Activated CD8-positive, alpha-beta memory T cell treated with anti-CD3 and anti-CD28 coated beads for 4 hours (primary cell): ENCODE results near the gene BMX.

Experiments
- DNase-seq, 2 donors: peaks; one replicate each; pipeline ENCODE4 v3.0.0-alpha.2; 2020; ENCODE audit warnings: low read depth in 2 of 2

Gene BMX

DNA sequence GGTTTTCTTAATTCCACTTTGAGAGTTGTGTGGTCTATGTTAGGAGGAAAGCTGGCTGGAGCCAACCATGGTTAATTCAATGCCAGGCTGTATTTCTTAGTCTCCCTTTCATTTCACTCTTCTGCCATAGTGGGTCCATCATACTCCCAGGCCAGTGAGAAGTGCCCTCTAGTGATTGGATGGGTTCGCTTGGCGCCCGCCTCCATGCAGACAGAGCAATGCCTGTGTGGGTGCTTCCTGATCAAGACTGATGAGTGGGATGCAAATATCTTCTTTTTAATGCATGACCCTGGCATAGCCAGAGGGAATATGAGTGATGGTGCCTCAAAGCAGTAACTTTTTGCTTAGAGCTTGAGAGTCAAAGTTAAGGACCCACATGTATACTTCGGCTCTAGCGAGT lies 6.4 kb downstream of the BMX start:
- no peak for DNase-seq

DNA sequence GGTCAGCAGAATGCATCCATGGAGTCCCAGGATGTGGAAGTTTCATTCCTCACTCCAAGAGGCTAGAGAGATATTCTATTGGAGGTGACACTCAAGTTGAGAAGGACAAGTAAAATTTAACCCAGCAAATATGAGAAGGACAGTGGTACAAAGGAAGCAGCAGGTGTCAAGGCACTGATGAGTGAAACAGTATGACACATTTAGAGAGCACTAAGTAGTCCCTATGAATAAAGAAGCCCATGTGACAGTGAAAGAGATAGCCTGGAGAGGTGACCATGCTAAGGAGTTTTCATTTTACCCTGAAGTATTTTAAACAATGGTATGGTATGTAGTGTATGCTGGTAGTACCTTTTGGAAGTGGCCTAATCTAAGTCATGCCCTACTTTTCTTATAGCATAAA lies 9.2 kb downstream of the BMX start:
- no peak for DNase-seq

DNA sequence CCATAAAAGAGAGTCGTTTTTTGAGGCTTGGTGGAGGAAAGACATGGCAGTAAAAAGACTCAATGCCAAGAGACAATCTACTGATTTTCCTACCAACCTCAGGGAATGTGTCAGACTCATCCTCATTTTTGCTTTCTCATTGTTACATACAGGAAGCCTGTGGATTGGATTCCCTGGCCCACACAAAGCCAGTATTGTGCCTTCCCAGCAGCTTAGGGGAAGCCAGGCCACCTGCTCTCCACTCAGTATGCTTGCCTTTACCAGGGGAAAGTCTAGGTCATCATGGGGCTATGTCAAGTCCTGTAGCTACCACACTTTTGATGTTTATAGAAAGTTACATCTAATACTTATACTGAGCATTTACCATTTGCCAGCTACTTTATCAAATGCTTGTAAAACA lies 11.0 kb downstream of the BMX start:
- no peak for DNase-seq

DNA sequence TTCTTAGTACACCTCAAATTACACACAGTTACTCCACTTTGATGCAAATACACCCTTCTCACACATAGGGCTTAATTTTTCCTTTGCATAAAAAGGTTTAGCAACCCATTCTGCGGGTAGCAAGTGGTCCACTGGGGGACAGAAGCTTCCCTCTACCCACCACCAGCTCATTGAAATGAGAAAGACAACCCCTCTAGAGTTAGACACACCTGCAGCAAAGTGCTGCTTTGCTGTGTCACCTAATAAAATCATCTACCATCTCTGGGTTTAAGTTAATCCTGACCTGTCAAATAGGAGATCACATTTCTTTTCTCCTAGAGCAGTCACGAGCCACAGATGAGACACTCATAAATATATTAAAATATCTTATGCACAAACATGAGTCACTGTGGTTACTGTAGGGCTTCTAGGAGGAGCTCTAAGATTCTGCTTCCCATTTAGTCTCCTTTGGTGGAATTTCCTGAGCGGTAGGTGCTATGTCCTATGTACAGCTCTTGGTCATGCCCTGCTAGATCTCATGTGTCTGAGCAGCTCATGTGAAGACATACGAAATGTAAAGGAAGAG lies 11.9 kb downstream of the BMX start:
- no peak for DNase-seq

DNA sequence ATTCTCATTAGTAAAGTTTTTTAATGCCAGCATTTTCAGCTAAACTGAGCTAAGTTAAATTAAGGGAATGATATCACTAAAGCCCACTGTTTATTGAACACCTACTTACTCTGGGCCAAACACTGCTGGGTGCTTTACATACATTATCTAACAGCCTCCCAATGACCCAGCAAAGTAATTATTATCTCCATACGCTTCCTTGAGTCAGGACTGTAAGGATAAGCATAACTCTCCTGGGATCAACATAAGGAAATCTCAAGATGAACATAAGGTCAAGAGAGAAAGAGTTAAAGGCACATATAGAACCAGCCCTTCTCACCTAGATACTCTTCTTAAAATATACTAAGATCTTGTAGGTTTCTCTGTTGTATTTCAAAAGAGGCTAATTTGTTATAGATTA lies 13.7 kb downstream of the BMX start:
- DNase-seq, result no peak

DNA sequence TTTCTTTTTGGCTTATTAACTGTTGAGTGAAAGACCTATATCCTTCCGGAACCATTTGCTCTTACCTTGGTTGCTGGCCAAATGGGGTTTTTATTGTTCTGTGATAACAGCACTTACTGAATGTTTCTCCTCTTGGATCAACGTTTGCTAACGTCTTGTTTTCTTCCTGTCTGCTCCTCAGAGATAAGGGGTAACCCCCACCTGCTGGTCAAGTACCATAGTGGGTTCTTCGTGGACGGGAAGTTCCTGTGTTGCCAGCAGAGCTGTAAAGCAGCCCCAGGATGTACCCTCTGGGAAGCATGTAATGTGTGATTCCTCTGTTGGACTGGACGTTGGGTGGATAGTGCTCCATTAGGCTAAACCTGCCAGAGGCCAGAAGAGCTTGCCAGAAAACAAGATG lies 15.3 kb downstream of the BMX start:
- no peak for DNase-seq

DNA sequence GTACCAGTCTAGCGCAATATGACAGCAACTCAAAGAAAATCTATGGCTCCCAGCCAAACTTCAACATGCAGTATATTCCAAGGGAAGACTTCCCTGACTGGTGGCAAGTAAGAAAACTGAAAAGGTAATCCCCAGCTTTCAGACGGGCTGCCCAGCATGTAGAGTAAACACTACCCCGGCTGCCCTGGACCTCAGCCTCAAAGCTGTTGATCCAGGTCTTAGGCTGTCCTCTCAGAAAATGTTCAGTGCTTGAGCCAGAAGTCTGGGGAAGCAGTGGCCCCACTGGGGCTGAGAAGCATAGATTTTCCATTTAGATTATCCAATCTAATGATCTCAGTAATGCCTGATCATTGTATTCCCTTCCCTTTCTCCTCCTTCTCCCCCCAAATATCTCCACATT lies 21.9 kb downstream of the BMX start:
- DNase-seq, result no peak

DNA sequence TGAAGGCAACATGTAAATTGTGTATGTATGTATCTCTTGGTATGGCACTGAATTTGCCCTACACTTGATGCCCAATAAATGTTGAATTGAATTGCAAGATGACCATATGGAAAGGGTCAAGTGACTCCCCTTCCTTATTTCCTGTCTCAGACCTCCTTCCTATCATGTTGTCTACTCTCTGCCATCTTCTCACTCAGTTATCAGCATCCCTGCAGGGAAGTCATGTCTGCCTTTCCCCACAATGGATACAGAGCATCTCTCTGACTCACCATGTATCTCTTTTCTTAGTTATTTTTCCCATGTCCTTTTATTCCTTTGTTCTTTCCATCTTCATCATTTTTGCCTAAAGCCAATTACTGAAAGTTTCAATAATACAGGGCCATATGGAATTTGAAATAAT lies 22.5 kb downstream of the BMX start:
- DNase-seq, result no peak

DNA sequence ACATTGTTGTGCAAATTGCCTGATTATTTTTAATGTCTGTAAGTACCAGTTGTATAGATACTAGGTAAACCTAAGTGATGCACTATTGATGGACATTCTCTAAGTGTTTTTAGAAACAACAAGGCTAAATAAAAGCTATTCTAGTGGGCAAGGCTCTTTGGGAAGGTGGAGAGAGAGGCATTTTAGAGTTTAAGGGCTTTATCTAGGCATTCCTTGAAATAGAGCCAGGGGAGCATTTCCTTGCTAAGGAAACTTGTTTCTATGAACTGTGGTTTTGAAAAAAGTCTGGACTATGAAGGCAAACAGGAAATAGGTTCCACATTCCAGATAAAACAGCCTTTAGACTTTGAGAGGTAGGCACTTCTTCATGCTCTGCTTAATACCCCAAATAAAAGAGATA lies 23.8 kb downstream of the BMX start:
- DNase-seq, result no peak

DNA sequence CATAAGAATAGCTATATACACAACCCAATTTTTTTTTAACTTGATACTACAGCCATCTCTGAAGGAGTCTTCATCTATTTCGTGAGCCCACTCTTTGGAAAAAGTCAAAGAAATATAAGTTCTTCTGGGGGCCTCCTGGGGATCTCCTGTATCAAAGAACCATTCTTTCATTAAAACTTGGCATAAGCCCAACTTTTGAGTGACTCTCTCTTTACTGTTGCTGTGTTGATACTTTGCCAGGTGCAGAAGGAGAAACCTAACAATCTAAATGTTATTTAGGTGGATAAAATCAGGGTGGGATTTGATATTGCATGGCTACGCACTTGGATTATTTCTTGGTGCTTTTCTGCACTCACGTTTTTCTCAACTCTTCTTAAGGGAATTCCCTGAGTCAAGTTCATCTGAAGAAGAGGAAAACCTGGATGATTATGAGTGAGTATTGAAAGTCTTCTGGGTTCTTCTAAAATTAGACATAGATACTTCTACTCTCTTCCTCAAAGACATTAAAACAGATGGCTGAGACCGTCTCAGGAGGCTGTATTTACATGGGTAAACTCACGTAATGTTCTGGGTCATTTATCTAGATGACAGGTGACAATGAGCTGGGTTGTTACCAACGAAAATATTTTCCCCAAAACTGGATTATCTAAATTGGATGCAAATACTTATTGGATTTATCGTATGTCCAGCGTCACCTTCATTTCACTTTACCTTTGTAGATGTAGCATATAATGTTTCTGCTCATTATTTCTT lies 25.2 kb downstream of the BMX start:
- no peak for DNase-seq

DNA sequence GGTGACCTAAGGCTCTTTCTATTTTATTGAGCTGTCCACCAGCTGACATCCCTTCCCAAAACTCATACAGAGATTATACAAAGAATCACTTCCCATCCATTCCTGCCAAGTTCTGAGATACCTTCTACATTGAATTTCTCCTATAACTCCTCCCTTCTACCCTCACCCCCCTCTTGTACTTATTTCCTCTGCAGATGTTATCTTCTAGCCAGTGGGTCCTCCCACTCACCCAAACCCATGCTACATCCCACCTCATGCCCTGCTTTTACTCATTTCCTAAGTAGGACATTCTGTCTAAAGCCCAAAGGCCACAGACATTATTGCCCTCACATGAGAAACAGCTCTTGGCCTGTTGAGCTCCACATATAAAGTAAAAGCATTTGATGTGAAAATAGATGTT lies 28.6 kb downstream of the BMX start:
- DNase-seq, result no peak

DNA sequence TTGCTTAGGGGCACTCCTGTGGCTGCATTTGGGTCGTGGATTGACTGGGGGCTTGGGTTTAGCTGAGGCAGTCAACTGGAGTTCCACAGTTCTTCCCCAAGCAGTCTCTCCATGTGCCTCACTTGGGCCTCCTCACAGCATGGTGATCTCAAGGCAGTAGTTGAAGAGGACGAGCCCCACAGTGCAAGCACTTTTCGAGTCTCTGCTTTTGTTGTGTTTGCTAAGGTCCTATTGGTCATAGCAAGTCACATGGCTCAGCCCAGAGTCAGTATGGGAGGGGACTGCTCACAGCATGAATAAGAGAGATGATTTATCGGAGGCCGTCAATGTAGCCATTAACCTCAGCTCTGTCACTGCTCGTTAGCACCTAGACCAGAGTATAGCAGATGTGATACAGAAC lies 29.7 kb downstream of the BMX start:
- no peak for DNase-seq

DNA sequence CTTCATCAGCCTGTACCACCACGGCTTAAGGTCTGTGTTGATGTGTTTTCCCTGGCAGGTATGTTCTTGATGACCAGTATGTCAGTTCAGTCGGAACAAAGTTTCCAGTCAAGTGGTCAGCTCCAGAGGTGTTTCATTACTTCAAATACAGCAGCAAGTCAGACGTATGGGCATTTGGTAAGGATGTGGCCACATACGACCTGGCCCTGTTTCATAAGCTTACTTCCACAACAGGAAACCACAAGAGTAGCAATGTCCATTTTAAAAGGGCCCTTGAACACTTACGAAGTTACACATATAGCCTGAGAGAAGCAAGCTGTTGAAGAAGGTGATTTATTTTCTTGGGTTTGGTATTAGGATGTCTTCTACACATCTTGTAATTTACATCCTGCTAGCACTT lies 46.1 kb downstream of the BMX start:
- no peak for DNase-seq

DNA sequence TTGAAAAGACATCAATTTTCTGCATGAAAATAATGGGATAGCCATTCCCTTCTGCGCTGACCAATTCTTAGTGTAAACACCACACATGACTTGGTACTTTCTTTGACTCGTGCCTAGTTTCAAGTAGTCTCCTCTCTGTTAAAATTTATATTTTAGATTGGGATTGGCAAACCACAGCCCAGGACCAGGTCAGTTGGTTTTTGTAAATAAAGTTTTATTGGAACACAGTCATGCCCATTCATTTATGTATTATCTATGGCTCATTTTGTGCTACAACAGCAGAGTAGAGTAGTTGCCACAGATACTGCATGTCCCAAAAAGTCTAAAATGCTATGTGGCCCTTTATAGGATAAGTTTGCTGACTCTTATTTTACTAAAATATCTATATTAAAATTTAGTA lies 46.7 kb downstream of the BMX start:
- DNase-seq, result no peak

DNA sequence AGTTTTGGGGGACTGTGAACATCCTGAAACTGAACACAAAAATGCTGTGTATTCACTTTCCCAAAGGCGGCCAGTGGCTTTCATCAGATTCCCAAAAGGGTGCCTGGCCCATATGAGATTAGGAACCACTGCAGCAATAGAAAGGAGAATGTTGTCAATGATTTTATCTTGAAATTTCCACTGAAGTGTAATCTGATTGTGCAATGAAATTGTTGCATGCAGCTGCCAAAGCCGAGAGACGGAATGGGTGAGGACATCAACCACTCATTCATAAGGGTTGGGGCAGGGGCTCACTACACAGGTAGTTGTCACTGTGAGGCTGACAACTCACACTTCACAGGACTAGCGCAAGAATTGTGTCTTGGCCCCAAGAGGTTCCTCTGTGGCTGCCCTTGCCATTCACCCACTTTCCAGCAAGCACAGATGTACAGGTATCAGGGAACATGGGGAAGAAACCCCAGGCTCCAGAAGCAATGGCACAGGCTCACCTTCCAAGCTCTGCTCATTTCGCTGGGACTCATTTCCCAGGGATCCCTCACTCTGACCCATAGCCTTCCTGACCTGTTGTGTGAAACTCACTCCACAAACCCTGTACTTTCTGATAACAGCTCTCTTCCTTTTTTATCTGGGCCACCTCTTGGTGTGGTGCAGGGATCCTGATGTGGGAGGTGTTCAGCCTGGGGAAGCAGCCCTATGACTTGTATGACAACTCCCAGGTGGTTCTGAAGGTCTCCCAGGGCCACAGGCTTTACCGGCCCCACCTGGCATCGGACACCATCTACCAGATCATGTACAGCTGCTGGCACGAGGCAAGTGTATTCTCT lies 48.8 kb downstream of the BMX start:
- DNase-seq, result no peak

DNA sequence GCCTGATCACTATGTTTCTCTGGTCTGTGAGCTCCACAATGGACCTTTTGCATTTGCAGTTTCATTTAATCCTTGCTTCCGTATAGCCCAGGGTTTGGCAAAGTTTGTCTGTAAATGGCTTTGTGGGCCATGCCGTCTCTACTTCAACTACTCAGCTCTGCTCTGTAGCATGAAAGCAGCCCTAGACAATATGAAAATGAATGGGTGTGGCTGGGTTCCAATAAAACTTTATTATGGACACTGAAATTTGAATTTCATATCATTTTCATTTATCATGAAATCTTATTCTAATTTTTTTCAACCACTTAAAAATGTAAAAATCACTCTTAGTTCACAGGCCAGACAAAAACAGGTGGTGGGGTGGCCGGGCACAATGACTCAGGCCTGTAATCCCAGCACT lies 58.6 kb downstream of the BMX start:
- DNase-seq, result no peak

DNA sequence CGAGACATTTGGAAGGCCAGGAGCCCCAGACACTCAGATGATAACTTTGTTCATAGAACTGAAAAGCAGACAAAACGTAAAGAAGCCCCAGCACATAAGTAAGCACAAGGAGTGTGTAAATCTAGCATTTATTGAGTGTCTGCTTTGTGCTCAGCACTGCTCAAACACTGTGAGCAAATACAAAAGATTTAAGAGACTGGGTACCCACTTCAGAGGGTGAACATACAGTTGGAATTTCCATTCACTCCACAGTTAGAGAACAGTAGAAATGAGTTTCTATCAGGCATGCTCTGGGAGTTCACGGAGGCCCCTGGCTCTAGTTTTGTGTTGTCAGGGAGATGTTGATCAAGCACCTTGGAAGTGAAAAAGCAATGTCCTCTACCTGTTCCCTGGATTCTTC lies 60.3 kb downstream of the BMX start:
- DNase-seq, result no peak

DNA sequence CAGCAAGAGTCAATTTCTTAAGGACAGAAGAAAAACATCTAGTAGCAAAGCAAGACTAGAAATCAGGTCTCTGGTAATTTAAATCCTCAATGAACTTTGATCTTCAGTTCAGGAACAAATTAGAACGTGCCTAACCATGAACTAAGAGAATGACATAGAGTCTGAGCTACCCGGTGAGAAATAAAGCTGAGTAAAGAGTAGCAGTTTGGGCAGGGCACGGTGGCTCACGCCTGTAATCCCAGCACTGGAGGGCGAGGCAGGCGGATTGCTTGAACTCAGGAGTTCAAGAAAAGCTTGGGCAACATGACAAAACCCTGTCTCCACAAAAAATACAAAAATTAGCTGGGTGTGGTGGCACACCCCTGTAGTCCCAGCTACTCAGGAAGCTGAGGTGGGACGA lies 62.4 kb downstream of the BMX start:
- DNase-seq, result no peak

DNA sequence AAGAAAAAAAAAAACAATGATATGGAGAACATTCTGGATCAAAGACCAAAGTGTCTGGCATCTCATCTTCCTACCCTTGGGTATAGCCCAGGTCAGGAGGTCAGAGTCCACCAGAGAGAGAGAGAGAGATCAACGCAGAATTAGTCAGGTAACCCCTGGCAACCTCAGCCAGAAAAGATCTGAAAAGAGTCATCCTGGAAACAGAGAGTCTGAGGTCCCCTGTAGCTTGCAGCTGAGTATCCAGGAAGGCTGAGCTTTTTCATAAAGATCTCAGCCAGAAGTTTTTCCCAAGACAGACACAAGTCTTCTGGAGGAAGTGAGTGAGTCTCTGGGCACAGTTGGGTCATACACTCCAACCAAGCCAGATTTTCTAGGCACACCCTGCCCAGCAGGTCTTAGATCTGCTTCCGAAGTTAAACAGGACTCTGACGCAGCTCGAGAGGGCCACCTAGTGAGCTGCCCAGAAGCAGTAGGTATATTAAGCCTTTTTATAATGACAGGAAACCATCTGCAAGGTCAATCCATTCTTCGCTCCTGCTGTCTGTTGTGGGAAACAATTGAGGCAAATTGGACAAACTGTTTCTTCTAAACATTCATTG lies 64.5 kb downstream of the BMX start:
- no peak for DNase-seq

DNA sequence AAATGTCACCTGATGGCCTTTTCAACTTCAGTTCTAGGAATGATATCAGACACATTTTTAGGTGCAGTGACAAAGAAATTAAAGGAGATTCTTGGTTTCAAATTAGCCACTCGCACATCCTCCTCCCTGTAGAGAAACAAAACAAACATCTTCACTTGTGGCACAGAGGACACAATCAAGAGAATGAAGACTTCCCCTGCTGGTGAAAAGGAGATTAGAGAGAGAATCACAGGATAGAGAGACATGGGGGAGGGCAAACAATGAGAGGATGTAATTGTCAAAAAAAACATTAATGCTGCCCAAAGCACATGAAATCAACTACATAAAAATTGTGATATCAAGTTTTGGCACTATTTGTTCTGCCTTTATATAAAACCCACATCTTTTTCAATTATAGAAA lies 65.6 kb downstream of the BMX start:
- DNase-seq, result no peak

DNA sequence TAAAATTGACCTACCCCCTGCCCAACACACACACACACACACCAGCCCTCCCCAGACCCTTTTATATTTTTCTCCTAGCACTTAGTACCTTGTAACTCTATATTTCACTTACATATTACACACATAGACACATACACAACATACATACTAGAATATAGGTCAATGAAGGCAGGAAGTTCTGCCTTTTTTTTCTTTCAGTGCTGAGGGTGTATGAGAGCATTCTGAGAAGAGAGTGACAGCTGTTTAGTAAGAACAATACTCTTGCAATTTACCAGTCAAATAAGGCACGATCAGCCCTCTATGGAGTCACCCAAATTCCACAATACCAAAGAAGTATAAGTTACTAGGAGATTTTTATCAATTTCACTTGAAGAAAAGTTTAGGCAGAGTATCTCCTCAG lies 66.7 kb downstream of the BMX start:
- no peak for DNase-seq

DNA sequence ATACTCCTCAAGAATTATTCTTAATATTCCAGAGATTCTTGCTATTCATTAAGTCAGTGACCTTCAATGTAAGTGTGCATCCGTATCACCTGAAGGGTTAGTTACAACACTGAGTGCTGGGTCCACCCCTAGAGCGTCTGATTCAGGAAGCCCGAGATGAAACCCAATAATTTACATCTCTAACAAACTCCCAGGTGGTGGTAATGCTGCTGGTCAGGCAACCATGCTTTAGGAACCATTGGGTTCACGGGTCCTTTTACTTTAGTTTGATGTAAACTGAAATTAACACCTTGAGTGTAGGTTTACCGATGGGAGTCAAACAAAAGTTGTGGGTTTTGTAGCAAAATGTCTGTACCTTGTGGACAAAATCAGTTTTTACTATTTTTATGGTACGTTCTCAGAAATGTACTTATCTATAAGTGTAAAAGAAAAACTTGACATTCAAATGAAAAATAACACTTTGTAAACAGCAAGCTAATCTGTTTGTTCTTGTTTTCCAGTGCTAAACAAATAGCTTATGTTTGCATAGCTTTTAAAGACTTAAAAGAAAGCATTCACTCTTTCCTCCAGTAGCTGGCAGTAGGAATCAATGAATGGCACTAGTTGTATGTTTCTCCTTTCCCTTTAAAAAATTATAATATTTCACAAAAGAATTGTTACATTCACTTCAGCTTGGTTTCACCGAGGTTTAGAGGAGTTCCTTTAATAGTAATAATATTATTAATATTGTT lies 67.4 kb downstream of the BMX start:
- DNase-seq, result no peak
